T-helper 2 cell treated with Interferon-gamma antibody and Interleukin-4, amounts not matched to agents 5 μg/mL and 100 μg/mL, for 36 hours (primary cell): ENCODE data around the gene CD28.

Experiments used
- DNase-seq: peaks from one replicate; pipeline ENCODE4 v3.0.0; 2021; ENCODE audit warnings: low spot score
- H3K27ac Mint-ChIP-seq: one replicate; pipeline ENCODE4 v1.8.0; 2021; ENCODE audit warnings: mild to moderate bottlenecking, mixed read lengths
- H3K27me3 Mint-ChIP-seq: one replicate; pipeline ENCODE4 v1.8.0; 2021; ENCODE audit warnings: low read depth, mixed read lengths
- H3K36me3 Mint-ChIP-seq: one replicate; pipeline ENCODE4 v1.8.0; 2021; ENCODE audit warnings: low read depth, mixed read lengths
- H3K4me1 Mint-ChIP-seq: one replicate; pipeline ENCODE4 v1.8.0; 2021; ENCODE audit warnings: low read depth, mixed read lengths
- H3K4me3 Mint-ChIP-seq: one replicate; pipeline ENCODE4 v1.8.0; 2022; ENCODE audit warnings: mild to moderate bottlenecking, moderate library complexity, mixed read lengths
- H3K9me3 Mint-ChIP-seq: one replicate; pipeline ENCODE4 v1.8.0; 2021; ENCODE audit warnings: mixed read lengths

Gene CD28

GRCh38 chr2:203678971-203679370, 27.5 kb upstream of the CD28 start:
- DNase-seq, result no peak
- Mint-ChIP-seq H3K27ac (no peak overlapping the region), H3K9me3 (peaks cover 11% of the 10 kb centered on the region), H3K27me3 (no peaks in the 10 kb centered on the region), H3K4me1 (peaks cover 48% of the 10 kb centered on the region), H3K36me3 (peaks cover 4% of the 10 kb centered on the region), H3K4me3 (no peak overlapping the region)

GRCh38 chr2:203679401-203679800, 27.0 kb upstream of the CD28 start:
- no peak overlapping the region for H3K4me3 Mint-ChIP-seq
- peaks cover 11% of the 10 kb centered on the region for H3K9me3 Mint-ChIP-seq
- no peak for DNase-seq
- no peaks in the 10 kb centered on the region for H3K27me3 Mint-ChIP-seq
- H3K4me1 Mint-ChIP-seq, result peaks cover 45% of the 10 kb centered on the region
- peaks cover 3% of the 10 kb centered on the region for H3K36me3 Mint-ChIP-seq
- no peak overlapping the region for H3K27ac Mint-ChIP-seq

- Mint-ChIP-seq H3K4me1 (peaks cover 39% of the 10 kb centered on the region), H3K27me3 (no peaks in the 10 kb centered on the region), H3K27ac (no peak overlapping the region), H3K36me3 (peaks cover 3% of the 10 kb centered on the region), H3K9me3 (peaks cover 11% of the 10 kb centered on the region), H3K4me3 (no peak overlapping the region)
- no peak for DNase-seq
Observed at GRCh38 chr2:203681978-203682377, 24.5 kb upstream of the CD28 start.

- peaks cover 39% of the 10 kb centered on the region for H3K4me1 Mint-ChIP-seq
- no peak overlapping the region for H3K27ac Mint-ChIP-seq
- no peak for DNase-seq
- peaks cover 11% of the 10 kb centered on the region for H3K9me3 Mint-ChIP-seq
- H3K36me3 Mint-ChIP-seq, result peaks cover 3% of the 10 kb centered on the region
- H3K4me3 Mint-ChIP-seq, result no peak overlapping the region
- H3K27me3 Mint-ChIP-seq, result no peaks in the 10 kb centered on the region
Observed at GRCh38 chr2:203682688-203683130, 23.7 kb upstream of the CD28 start.

GRCh38 chr2:203683421-203683820, 23.0 kb upstream of the CD28 start:
- H3K36me3 Mint-ChIP-seq, result peaks cover 3% of the 10 kb centered on the region
- no peaks in the 10 kb centered on the region for H3K27me3 Mint-ChIP-seq
- peaks cover 39% of the 10 kb centered on the region for H3K4me1 Mint-ChIP-seq
- H3K27ac Mint-ChIP-seq, result no peak overlapping the region
- DNase-seq, result no peak
- peaks cover 9% of the 10 kb centered on the region for H3K9me3 Mint-ChIP-seq
- H3K4me3 Mint-ChIP-seq, result no peak overlapping the region

- peaks cover 3% of the 10 kb centered on the region for H3K9me3 Mint-ChIP-seq
- no peak overlapping the region for H3K27ac Mint-ChIP-seq
- no peak overlapping the region for H3K4me3 Mint-ChIP-seq
- H3K4me1 Mint-ChIP-seq, result peaks cover 32% of the 10 kb centered on the region
- H3K36me3 Mint-ChIP-seq, result peaks cover under 1% of the 10 kb centered on the region
- H3K27me3 Mint-ChIP-seq, result no peaks in the 10 kb centered on the region
- peak; percentile 61 for DNase-seq
Observed at GRCh38 chr2:203683932-203684556, 22.4 kb upstream of the CD28 start.

- H3K27me3 Mint-ChIP-seq, result no peaks in the 10 kb centered on the region
- no peak overlapping the region for H3K4me3 Mint-ChIP-seq
- peaks cover 3% of the 10 kb centered on the region for H3K9me3 Mint-ChIP-seq
- DNase-seq, result no peak
- no peaks in the 10 kb centered on the region for H3K36me3 Mint-ChIP-seq
- no peak overlapping the region for H3K27ac Mint-ChIP-seq
- H3K4me1 Mint-ChIP-seq, result peaks cover 28% of the 10 kb centered on the region
Observed at GRCh38 chr2:203685081-203685621, 21.3 kb upstream of the CD28 start.

- H3K4me3 Mint-ChIP-seq, result no peak overlapping the region
- peaks cover under 1% of the 10 kb centered on the region for H3K9me3 Mint-ChIP-seq
- H3K27ac Mint-ChIP-seq, result no peak overlapping the region
- DNase-seq, result no peak
- peaks cover 27% of the 10 kb centered on the region for H3K4me1 Mint-ChIP-seq
- no peaks in the 10 kb centered on the region for H3K36me3 Mint-ChIP-seq
- H3K27me3 Mint-ChIP-seq, result no peaks in the 10 kb centered on the region
Observed at GRCh38 chr2:203685789-203686420, 20.5 kb upstream of the CD28 start.

- no peaks in the 10 kb centered on the region for H3K36me3 Mint-ChIP-seq
- no peak for DNase-seq
- no peak overlapping the region for H3K27ac Mint-ChIP-seq
- H3K27me3 Mint-ChIP-seq, result no peaks in the 10 kb centered on the region
- H3K9me3 Mint-ChIP-seq, result no peaks in the 10 kb centered on the region
- H3K4me1 Mint-ChIP-seq, result peaks cover 23% of the 10 kb centered on the region
- no peak overlapping the region for H3K4me3 Mint-ChIP-seq
Observed at GRCh38 chr2:203687165-203687564, 19.3 kb upstream of the CD28 start.

- Mint-ChIP-seq H3K4me3 (no peak overlapping the region), H3K27ac (no peak overlapping the region), H3K27me3 (no peaks in the 10 kb centered on the region), H3K4me1 (peaks cover 21% of the 10 kb centered on the region), H3K36me3 (no peaks in the 10 kb centered on the region), H3K9me3 (no peaks in the 10 kb centered on the region)
- no peak for DNase-seq
Observed at GRCh38 chr2:203688798-203689197, 17.6 kb upstream of the CD28 start.

- Mint-ChIP-seq H3K9me3 (no peaks in the 10 kb centered on the region), H3K4me3 (no peak overlapping the region), H3K27me3 (no peaks in the 10 kb centered on the region), H3K36me3 (no peaks in the 10 kb centered on the region), H3K27ac (no peak overlapping the region), H3K4me1 (peaks cover 26% of the 10 kb centered on the region)
- DNase-seq, result no peak
Observed at GRCh38 chr2:203689426-203690116, 16.9 kb upstream of the CD28 start.

- Mint-ChIP-seq H3K9me3 (no peaks in the 10 kb centered on the region), H3K36me3 (no peaks in the 10 kb centered on the region), H3K27me3 (no peaks in the 10 kb centered on the region), H3K27ac (no peak overlapping the region), H3K4me3 (no peak overlapping the region), H3K4me1 (peaks cover 26% of the 10 kb centered on the region)
- no peak for DNase-seq
Observed at GRCh38 chr2:203690117-203690431, 16.4 kb upstream of the CD28 start.

GRCh38 chr2:203690441-203691047, 15.9 kb upstream of the CD28 start:
- Mint-ChIP-seq H3K27ac (no peak overlapping the region), H3K9me3 (no peaks in the 10 kb centered on the region), H3K4me3 (no peak overlapping the region), H3K4me1 (peaks cover 26% of the 10 kb centered on the region), H3K36me3 (no peaks in the 10 kb centered on the region), H3K27me3 (no peaks in the 10 kb centered on the region)
- DNase-seq, result no peak

- peaks cover 26% of the 10 kb centered on the region for H3K4me1 Mint-ChIP-seq
- no peaks in the 10 kb centered on the region for H3K36me3 Mint-ChIP-seq
- no peak overlapping the region for H3K27ac Mint-ChIP-seq
- no peak for DNase-seq
- no peaks in the 10 kb centered on the region for H3K9me3 Mint-ChIP-seq
- no peaks in the 10 kb centered on the region for H3K27me3 Mint-ChIP-seq
- H3K4me3 Mint-ChIP-seq, result no peak overlapping the region
Observed at GRCh38 chr2:203691149-203691548, 15.3 kb upstream of the CD28 start.
